ENCODE data around the gene TMPRSS9. TPM values are rescaled to one million over a fixed set of nuclear protein-coding genes. Genes with fewer than 3 reads are reported as not detected.

The TMPRSS9 gene
- total and polyA plus RNA-seq, 2 donors from 2014 or later, result not detected

- H3K4me3 ChIP-seq (ENCODE audit: low read length in 3 of 3), result no peak overlapping the region
- no peaks in the 10 kb centered on the region for H3K9me3 ChIP-seq (ENCODE audit: control insufficient read depth in 2 of 3, insufficient read depth in 1 of 3, low read length in 3 of 3)
- peaks cover 8% of the 10 kb centered on the region for H3K27me3 ChIP-seq (ENCODE audit: control insufficient read depth, insufficient read depth, low read length)
- DNase-seq (peak in 1 of 5 donors; percentile 59), FAIRE-seq (no peak)
- no peak overlapping the region for H3K27ac ChIP-seq (ENCODE audit: low read depth in 2 of 2, low read length in 2 of 2)
- no peak overlapping the region for H3K9ac ChIP-seq (ENCODE audit: low read length in 3 of 3)
- H3K4me1 ChIP-seq (ENCODE audit: control insufficient read depth in 2 of 3, insufficient read depth in 2 of 3, low read depth in 1 of 3, low read length in 3 of 3), result no peaks in the 10 kb centered on the region
- TF ChIP-seq, protein P1, sequence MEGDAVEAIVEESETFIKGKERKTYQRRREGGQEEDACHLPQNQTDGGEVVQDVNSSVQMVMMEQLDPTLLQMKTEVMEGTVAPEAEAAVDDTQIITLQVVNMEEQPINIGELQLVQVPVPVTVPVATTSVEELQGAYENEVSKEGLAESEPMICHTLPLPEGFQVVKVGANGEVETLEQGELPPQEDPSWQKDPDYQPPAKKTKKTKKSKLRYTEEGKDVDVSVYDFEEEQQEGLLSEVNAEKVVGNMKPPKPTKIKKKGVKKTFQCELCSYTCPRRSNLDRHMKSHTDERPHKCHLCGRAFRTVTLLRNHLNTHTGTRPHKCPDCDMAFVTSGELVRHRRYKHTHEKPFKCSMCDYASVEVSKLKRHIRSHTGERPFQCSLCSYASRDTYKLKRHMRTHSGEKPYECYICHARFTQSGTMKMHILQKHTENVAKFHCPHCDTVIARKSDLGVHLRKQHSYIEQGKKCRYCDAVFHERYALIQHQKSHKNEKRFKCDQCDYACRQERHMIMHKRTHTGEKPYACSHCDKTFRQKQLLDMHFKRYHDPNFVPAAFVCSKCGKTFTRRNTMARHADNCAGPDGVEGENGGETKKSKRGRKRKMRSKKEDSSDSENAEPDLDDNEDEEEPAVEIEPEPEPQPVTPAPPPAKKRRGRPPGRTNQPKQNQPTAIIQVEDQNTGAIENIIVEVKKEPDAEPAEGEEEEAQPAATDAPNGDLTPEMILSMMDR (IDR thresholded peaks at IDR 0.05; ENCODE audit: borderline replicate concordance, extremely low read depth, insufficient read depth), result no peak
- H3K36me3 ChIP-seq (ENCODE audit: control insufficient read depth in 2 of 3, insufficient read depth in 3 of 3, low read length in 3 of 3), result no peaks in the 10 kb centered on the region
- intact Hi-C loops (cut with DNase I), result no loop called here
These were observed 3.9 kb upstream of the TMPRSS9 start for GRCh38 chr19:2356036-2356646.

GRCh38 chr19:2357279-2358206 is 2.5 kb upstream of the TMPRSS9 start:
- DNase-seq (peak in 1 of 5 donors; percentile 10), FAIRE-seq (no peak)
- intact Hi-C loops (cut with DNase I), result no loop called here
- Histone ChIP-seq H3K4me3 (ENCODE audit: low read length in 3 of 3) (no peak overlapping the region), H3K27me3 (ENCODE audit: control insufficient read depth, insufficient read depth, low read length) (peaks cover 8% of the 10 kb centered on the region), H3K36me3 (ENCODE audit: control insufficient read depth in 2 of 3, insufficient read depth in 3 of 3, low read length in 3 of 3) (no peaks in the 10 kb centered on the region), H3K27ac (ENCODE audit: low read depth in 2 of 2, low read length in 2 of 2) (no peak overlapping the region), H3K9me3 (ENCODE audit: control insufficient read depth in 2 of 3, insufficient read depth in 1 of 3, low read length in 3 of 3) (no peaks in the 10 kb centered on the region), H3K9ac (ENCODE audit: low read length in 3 of 3) (no peak overlapping the region), H3K4me1 (ENCODE audit: control insufficient read depth in 2 of 3, insufficient read depth in 2 of 3, low read depth in 1 of 3, low read length in 3 of 3) (no peaks in the 10 kb centered on the region)
- TF ChIP-seq, protein P1 (IDR thresholded peaks at IDR 0.05; ENCODE audit: borderline replicate concordance, extremely low read depth, insufficient read depth), result no peak

- no peaks in the 10 kb centered on the region for H3K36me3 ChIP-seq (ENCODE audit: control insufficient read depth in 2 of 3, insufficient read depth in 3 of 3, low read length in 3 of 3)
- H3K27me3 ChIP-seq (ENCODE audit: control insufficient read depth, insufficient read depth, low read length), result peaks cover 8% of the 10 kb centered on the region
- no peaks in the 10 kb centered on the region for H3K4me1 ChIP-seq (ENCODE audit: control insufficient read depth in 2 of 3, insufficient read depth in 2 of 3, low read depth in 1 of 3, low read length in 3 of 3)
- H3K4me3 ChIP-seq (ENCODE audit: low read length in 3 of 3), result no peak overlapping the region
- H3K9ac ChIP-seq (ENCODE audit: low read length in 3 of 3), result no peak overlapping the region
- H3K9me3 ChIP-seq (ENCODE audit: control insufficient read depth in 2 of 3, insufficient read depth in 1 of 3, low read length in 3 of 3), result no peaks in the 10 kb centered on the region
- no peak overlapping the region for H3K27ac ChIP-seq (ENCODE audit: low read depth in 2 of 2, low read length in 2 of 2)
- FAIRE-seq (no peak), DNase-seq (no peak)
- TF ChIP-seq, protein P1 (IDR thresholded peaks at IDR 0.05; ENCODE audit: borderline replicate concordance, extremely low read depth, insufficient read depth), result no peak
- intact Hi-C loops (cut with DNase I), result no loop called here
These were observed 1.4 kb upstream of the TMPRSS9 start for GRCh38 chr19:2358548-2359173.
